ENCODE data around the gene FAM107B. TPM values are rescaled to one million over a fixed set of nuclear protein-coding genes. Genes with fewer than 3 reads are reported as not detected.

Gene FAM107B
- total and polyA plus RNA-seq, 2 experiments from 2014 or later, result 11.0 to 17.6 TPM

GRCh38 chr10:14572811-14573210 lies 201.9 kb downstream of the FAM107B start:
- ATAC-seq (no peak), DNase-seq (ENCODE audit: low spot score) (no peak)
- no peaks in the 10 kb centered on the region for H3K27me3 ChIP-seq (ENCODE audit: insufficient read depth)
- H3K9me3 Mint-ChIP-seq, result no peaks in the 10 kb centered on the region
- H3F3A ChIP-seq (replicated peaks; ENCODE audit: low read depth), result no peaks in the 10 kb centered on the region
- no peak overlapping the region for H3K4me2 ChIP-seq
- peaks cover 11% of the 10 kb centered on the region for H3K4me1 ChIP-seq (ENCODE audit: insufficient read depth)
- TF ChIP-seq CTCF (conservative IDR thresholded peaks at IDR 0.05; ENCODE audit: low read depth in 2 of 2), result no peak
- TF ChIP-seq REST (IDR thresholded peaks at IDR 0.05; ENCODE audit: unreplicated experiment), result no peak
- no peak for TF ChIP-seq JUNB (IDR thresholded peaks at IDR 0.05; ENCODE audit: unreplicated experiment)
- no peak for TF ChIP-seq POLR2AphosphoS5 (IDR thresholded peaks at IDR 0.05; ENCODE audit: low read depth)
- no peak for TF ChIP-seq ZNF331 (CRISPR knock-in tag; IDR thresholded peaks at IDR 0.05; ENCODE audit: low read depth)
- TF ChIP-seq EZH2phosphoT487 (IDR thresholded peaks at IDR 0.05; ENCODE audit: unreplicated experiment), result no peak
- TF ChIP-seq ETS1 (IDR thresholded peaks at IDR 0.05), result no peak
- no peak for TF ChIP-seq ZNF462 (CRISPR knock-in tag; IDR thresholded peaks at IDR 0.05)
- no peak for TF ChIP-seq STAT1 (IDR thresholded peaks at IDR 0.05; ENCODE audit: unreplicated experiment)
- no peak for TF ChIP-seq CREB1 (CRISPR knock-in tag; IDR thresholded peaks at IDR 0.05; ENCODE audit: low read depth)
- TF ChIP-seq EZH2 (IDR thresholded peaks at IDR 0.05; ENCODE audit: low read depth, unreplicated experiment), result no peak
- TF ChIP-seq ZNF114 (CRISPR knock-in tag; IDR thresholded peaks at IDR 0.05), result no peak
- no peak for TF ChIP-seq NANOG (IDR thresholded peaks at IDR 0.05; ENCODE audit: borderline replicate concordance)
- no peak overlapping the region for H3K27ac ChIP-seq (ENCODE audit: low read depth)
- H3K4me3 ChIP-seq, result no peak overlapping the region
- peaks cover 4% of the 10 kb centered on the region; the same call in 1 of the 2 replicates for H4K20me1 ChIP-seq (replicated peaks; ENCODE audit: insufficient read depth)
- no peak overlapping the region for H3K4me3 Mint-ChIP-seq
- peaks cover 57% of the 10 kb centered on the region for H3K79me2 ChIP-seq (replicated peaks; ENCODE audit: insufficient read depth)
- peaks cover 10% of the 10 kb centered on the region for H3K36me3 Mint-ChIP-seq (ENCODE audit: low read depth)
- 0 out of 2 replicates have a peak, but pooled peaks cover 3% of the 10 kb centered on the region for H3K9me2 ChIP-seq (ENCODE audit: insufficient read depth)
- H3K27me3 Mint-ChIP-seq (ENCODE audit: insufficient read depth, low read depth, poor library complexity), result peaks cover 5% of the 10 kb centered on the region
- no peak overlapping the region for H2AFZ ChIP-seq
- peaks cover 18% of the 10 kb centered on the region for H3K4me1 Mint-ChIP-seq
- no peaks in the 10 kb centered on the region for H3K36me3 ChIP-seq (ENCODE audit: insufficient read depth)
- H3K27ac Mint-ChIP-seq, result no peak overlapping the region

All from GM23338 (cell line).